Endothelial cell of umbilical vein (primary cell): ENCODE results near the gene PSMB7. TPM values are rescaled to one million over a fixed set of nuclear protein-coding genes. Genes with fewer than 3 reads are reported as not detected.

Experiments used
- BruUV-seq: library from RNA; stranded (reverse); fragments of 400-500 nt; replicated peaks from 2 replicates; lab custom pipeline; 2021; lab: Mats Ljungman, UMichigan
- CTCF ChIA-PET: fragments of 300-600, 350-600 bp; sonication (Branson Sonifier 250); formaldehyde crosslinking; loops from one replicate; lab custom pipeline; 2021; ENCODE audit warnings: antibody characterized with exemption, inconsistent platforms; lab: Charles Lee
- POLR2A ChIA-PET: fragments of 300-600, 350-600 bp; sonication (Branson Sonifier 250); formaldehyde crosslinking; loops from one replicate; lab custom pipeline; 2021; ENCODE audit warnings: antibody characterized with exemption, inconsistent platforms; lab: Charles Lee
- DNase-seq: peaks from one replicate; pipeline ENCODE4 v3.0.0-alpha.2; 2011; ENCODE audit warnings: low read depth, low spot score
- FAIRE-seq: peaks from 2 replicates; lab custom pipeline; 2011; peaks lifted over from hg19 to GRCh38; lab: Jason Lieb, UNC
- H2AFZ ChIP-seq: 2 replicates; pipeline ENCODE4 v1.6.0; 2012; ENCODE audit warnings: low read depth, low read length, control low read depth, inconsistent platforms
- H3K27ac ChIP-seq: 2 replicates; pipeline ENCODE4 v1.5.1; 2011; ENCODE audit warnings: low read depth, mild to moderate bottlenecking, control low read depth, low read length, moderate library complexity; ENCODE audit not compliant: insufficient read depth
- H3K27me3 ChIP-seq, 2 experiments: 2 replicates each; pipeline versions ENCODE4 v1.6.0 to v1.6.1; 2011; ENCODE audit warnings: low read length in 2 of 2, mixed read lengths in 1 of 2; ENCODE audit not compliant: control insufficient read depth in 2 of 2, insufficient read depth in 2 of 2
- H3K36me3 ChIP-seq, 2 experiments: 2 replicates in 1 of 2; 3 replicates in 1 of 2; pipeline ENCODE4 v1.5.1; 2011; ENCODE audit warnings: low read length in 2 of 2, mild to moderate bottlenecking in 1 of 2, moderate library complexity in 1 of 2; ENCODE audit not compliant: control insufficient read depth in 2 of 2, insufficient read depth in 2 of 2; ENCODE audit errors: extremely low read depth in 1 of 2
- H3K4me1 ChIP-seq: 3 replicates; pipeline ENCODE4 v1.5.1; 2011; ENCODE audit warnings: mild to moderate bottlenecking, low read length; ENCODE audit not compliant: control insufficient read depth, insufficient read depth; ENCODE audit errors: extremely low read depth
- H3K4me2 ChIP-seq: 2 replicates; pipeline ENCODE4 v1.6.1; 2011; ENCODE audit warnings: low read length, control low read depth, mixed read lengths; ENCODE audit not compliant: insufficient read depth
- H3K4me3 ChIP-seq, 3 experiments: fragments of 200-600 bp in 1 of 3; sonication (generic), shearing (Covaris generic) in 1 of 3; replicated peaks in 1 of 3; 2 replicates each; pipeline ENCODE4 v1.5.1; 2011 to 2016; ENCODE audit warnings: control low read depth in 3 of 3, low read length in 3 of 3, mild to moderate bottlenecking in 2 of 3, inconsistent platforms in 1 of 3, low read depth in 1 of 3, moderate library complexity in 1 of 3; ENCODE audit not compliant: insufficient read depth in 1 of 3
- H3K79me2 ChIP-seq: 2 replicates; pipeline ENCODE4 v1.6.0; 2012; ENCODE audit warnings: low read length, inconsistent platforms; ENCODE audit not compliant: control insufficient read depth, insufficient read depth
- H3K9ac ChIP-seq: replicated peaks from 2 replicates; pipeline ENCODE3; 2011; ENCODE audit warnings: low read length, control low read depth; ENCODE audit not compliant: insufficient read depth; ENCODE audit errors: extremely low read depth
- H3K9me1 ChIP-seq: replicated peaks from 3 replicates; pipeline ENCODE4 v1.6.0; 2011; ENCODE audit warnings: mild to moderate bottlenecking, low read length; ENCODE audit not compliant: control insufficient read depth, insufficient read depth; ENCODE audit errors: extremely low read depth
- H3K9me3 ChIP-seq: replicated peaks from 2 replicates; pipeline ENCODE4 v1.5.1; 2012; ENCODE audit warnings: low read length, inconsistent platforms; ENCODE audit not compliant: control insufficient read depth, insufficient read depth
- H4K20me1 ChIP-seq: replicated peaks from 2 replicates; pipeline ENCODE3; 2011; ENCODE audit warnings: mild to moderate bottlenecking, low read length; ENCODE audit not compliant: control insufficient read depth, insufficient read depth; ENCODE audit errors: extremely low read depth
- CTCF ChIP-seq, 2 donors: IDR thresholded peaks; 1 replicate in 1 of 2; 2 replicates in 1 of 2; pipeline ENCODE4 v1.5.1; 2011; ENCODE audit warnings: low read length in 2 of 2, mild to moderate bottlenecking in 2 of 2, moderate library complexity in 2 of 2, control low read depth in 1 of 2, inconsistent platforms in 1 of 2, low read depth in 1 of 2; ENCODE audit not compliant: insufficient read depth in 1 of 2; ENCODE audit errors: extremely low read depth in 1 of 2
- EZH2 ChIP-seq: IDR thresholded peaks from 2 replicates; pipeline ENCODE4 v1.6.1; 2012; ENCODE audit warnings: borderline replicate concordance, low read depth, mild to moderate bottlenecking, moderate library complexity, low read length, inconsistent platforms; ENCODE audit not compliant: severe bottlenecking
- FOS ChIP-seq: IDR thresholded peaks from 2 replicates; pipeline ENCODE4 v1.6.1; 2011; ENCODE audit warnings: mild to moderate bottlenecking, low read length, moderate library complexity, borderline replicate concordance; ENCODE audit not compliant: insufficient read depth
- GATA2 ChIP-seq: IDR thresholded peaks from 2 replicates; pipeline ENCODE4 v1.7.0; 2011; ENCODE audit warnings: low read depth, mild to moderate bottlenecking, moderate library complexity, mixed read lengths, low read length; ENCODE audit not compliant: insufficient read length, insufficient read depth
- JUN ChIP-seq: IDR thresholded peaks from 2 replicates; pipeline ENCODE4 v1.6.1; 2011; ENCODE audit warnings: borderline replicate concordance, low read depth; ENCODE audit not compliant: insufficient read length, insufficient read depth
- MAX ChIP-seq: IDR thresholded peaks from 2 replicates; pipeline ENCODE4 v1.6.1; 2011; ENCODE audit not compliant: insufficient read depth, insufficient read length
- MYC ChIP-seq: IDR thresholded peaks from one replicate; pipeline ENCODE4 v1.6.1; 2011; ENCODE audit warnings: mild to moderate bottlenecking, low read depth, low read length
- POLR2A ChIP-seq: IDR thresholded peaks from 2 replicates; pipeline ENCODE4 v1.6.1; 2012; ENCODE audit warnings: low read depth, mild to moderate bottlenecking, control low read depth, low read length
- POLR2AphosphoS5 ChIP-seq: IDR thresholded peaks from 2 replicates; pipeline ENCODE4 v1.6.1; 2012; ENCODE audit warnings: low read depth, mild to moderate bottlenecking, control low read depth, low read length, moderate library complexity; ENCODE audit not compliant: insufficient read depth
- dilution Hi-C: fragments of 300-500 bp; cut with MboI; formaldehyde crosslinking; loops from one replicate; pipeline ENCODE4 v1.15.0; 2019; ENCODE audit warnings: low sequenced_read_pairs; ENCODE audit not compliant: extremely low pct_ligation_motif_present
- intact Hi-C: fragments of 100-400 bp; cut with micrococcal nuclease; formaldehyde crosslinking; loops from one replicate; pipeline ENCODE4 v1.10.0; 2022
- polyA plus RNA-seq, 4 experiments: library from polyadenylated mRNA; depleted of rRNA in 3 of 4; stranded (reverse) in 3 of 4; unstranded in 1 of 4; fragments of >200 nt; gene quantifications; 2 replicates each; pipeline versions ENCODE4 v1.2.1 to v1.2.3, GENCODE V29; 2011 to 2012; ENCODE audit warnings: missing spikeins in 1 of 4
- total RNA-seq: library from RNA; stranded (reverse); gene quantifications from 2 replicates; pipeline ENCODE4 v1.2.3, GENCODE V29; 2021

PSMB7 gene
- total and polyA plus RNA-seq, 2 donors (not counting 3 experiments of a cell fraction or from before 2014, with no cell fraction given), result 227 to 366 TPM

- no peaks in the 10 kb centered on the region for H3K9me3 ChIP-seq
- H2AFZ ChIP-seq, result no peak overlapping the region
- H3K27ac ChIP-seq, result no peak overlapping the region
- no peaks in the 10 kb centered on the region for H4K20me1 ChIP-seq
- no peaks in the 10 kb centered on the region for H3K4me1 ChIP-seq
- TF ChIP-seq POLR2AphosphoS5, result no peak
- TF ChIP-seq MAX, result no peak
- no peak for TF ChIP-seq GATA2
- TF ChIP-seq CTCF (IDR thresholded peaks at IDR 0.05; ENCODE audit: extremely low read depth in 1 of 2, insufficient read depth in 1 of 2, low read depth in 1 of 2, low read length in 2 of 2), result no peak
- no peak for TF ChIP-seq POLR2A
- TF ChIP-seq FOS, result no peak
- no peak for TF ChIP-seq JUN
- TF ChIP-seq EZH2, result no peak
- TF ChIP-seq MYC, result no peak
- intact Hi-C loops, result no loop called here
- no peak overlapping the region for H3K4me3 ChIP-seq
- dilution Hi-C loops, result no loop called here
- DNase-seq (no peak), FAIRE-seq (no peak)
- CTCF ChIA-PET, result no interaction called here
- H3K9ac ChIP-seq, result no peak overlapping the region
- no peak overlapping the region for H3K4me2 ChIP-seq
- POLR2A ChIA-PET, result no interaction called here
- no peaks in the 10 kb centered on the region for H3K36me3 ChIP-seq
- no peaks in the 10 kb centered on the region for H3K9me1 ChIP-seq
- H3K27me3 ChIP-seq, result peaks cover 0 to 3% of the 10 kb centered on the region in 2 experiments
- no TSS peak for BruUV-seq
- H3K79me2 ChIP-seq, result no peaks in the 10 kb centered on the region
Measured at GRCh38 chr9:124457887-124458431, 42.7 kb upstream of the PSMB7 start.
